HT-29 (cell line): Measurements from ENCODE around the gene PPP1R14B. TPM values are rescaled to one million over a fixed set of nuclear protein-coding genes. Genes with fewer than 3 reads are reported as not detected.
A peak's percentile ranks its signal among the peaks of the same experiment; 100 is the strongest.

Source experiments
- DNase-seq: peaks from one replicate; pipeline ENCODE4 v3.0.0-alpha.2; 2015; ENCODE audit warnings: low spot score
- small RNA-seq: library from RNA; depleted of rRNA; stranded (forward); fragments of <200 nt; gene quantifications from one replicate; pipeline ENCODE3, GENCODE V24; 2014
- total RNA-seq: library from RNA; depleted of rRNA; stranded (reverse); fragments of >200 nt; shearing (Covaris generic); gene quantifications from 2 replicates; pipeline ENCODE4 v1.2.3, GENCODE V29; 2014; rRNA removed

PPP1R14B gene
- total RNA-seq, 1 experiment from 2014 or later = 643 TPM

DNA sequence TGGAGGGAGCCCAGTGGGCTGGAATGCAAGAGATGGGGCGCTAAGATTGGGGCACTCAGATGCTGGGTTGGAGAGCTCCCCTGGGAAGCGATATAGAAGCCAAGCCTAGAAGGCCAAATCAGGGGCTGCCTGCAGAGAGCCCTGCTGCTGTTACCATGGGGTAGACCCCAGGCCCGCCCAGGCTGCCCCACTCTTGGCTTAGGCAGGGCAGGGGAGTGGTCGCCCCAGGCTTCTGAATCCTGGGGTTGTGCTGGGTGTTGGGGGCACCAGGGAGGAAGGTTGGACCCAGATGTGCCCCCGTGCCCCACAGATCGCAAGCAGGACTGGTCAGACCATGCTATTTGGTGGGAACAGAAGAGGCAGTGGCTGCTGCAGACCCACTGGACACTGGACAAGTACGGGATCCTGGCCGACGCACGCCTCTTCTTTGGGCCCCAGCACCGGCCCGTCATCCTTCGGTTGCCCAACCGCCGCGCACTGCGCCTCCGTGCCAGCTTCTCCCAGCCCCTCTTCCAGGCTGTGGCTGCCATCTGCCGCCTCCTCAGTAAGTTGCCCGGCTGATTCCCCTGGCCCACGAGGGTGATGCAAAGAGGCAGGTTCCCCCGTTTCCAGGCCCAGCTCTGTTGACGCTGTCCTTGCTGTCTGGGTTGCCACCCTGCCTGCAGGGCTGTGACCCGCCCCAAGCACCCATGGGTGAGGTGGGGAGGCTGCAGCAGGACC lies 36.3 kb downstream of the PPP1R14B start:
- DNase-seq = no peak

DNA sequence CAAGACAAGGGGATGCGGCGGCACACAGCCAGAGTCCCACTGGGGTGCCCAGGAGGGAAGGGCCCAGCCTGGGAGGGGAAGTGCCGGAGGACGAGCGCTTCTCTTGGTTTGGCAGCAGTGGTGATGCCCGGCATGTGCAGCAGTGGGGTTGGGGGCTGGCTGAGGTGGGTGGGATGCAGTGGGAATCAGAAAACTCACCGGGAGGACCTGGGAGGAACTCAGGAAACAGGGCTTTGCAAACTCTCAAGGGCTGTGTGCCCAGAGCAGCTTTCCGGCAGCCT lies 37.2 kb downstream of the PPP1R14B start:
- no peak for DNase-seq

DNA sequence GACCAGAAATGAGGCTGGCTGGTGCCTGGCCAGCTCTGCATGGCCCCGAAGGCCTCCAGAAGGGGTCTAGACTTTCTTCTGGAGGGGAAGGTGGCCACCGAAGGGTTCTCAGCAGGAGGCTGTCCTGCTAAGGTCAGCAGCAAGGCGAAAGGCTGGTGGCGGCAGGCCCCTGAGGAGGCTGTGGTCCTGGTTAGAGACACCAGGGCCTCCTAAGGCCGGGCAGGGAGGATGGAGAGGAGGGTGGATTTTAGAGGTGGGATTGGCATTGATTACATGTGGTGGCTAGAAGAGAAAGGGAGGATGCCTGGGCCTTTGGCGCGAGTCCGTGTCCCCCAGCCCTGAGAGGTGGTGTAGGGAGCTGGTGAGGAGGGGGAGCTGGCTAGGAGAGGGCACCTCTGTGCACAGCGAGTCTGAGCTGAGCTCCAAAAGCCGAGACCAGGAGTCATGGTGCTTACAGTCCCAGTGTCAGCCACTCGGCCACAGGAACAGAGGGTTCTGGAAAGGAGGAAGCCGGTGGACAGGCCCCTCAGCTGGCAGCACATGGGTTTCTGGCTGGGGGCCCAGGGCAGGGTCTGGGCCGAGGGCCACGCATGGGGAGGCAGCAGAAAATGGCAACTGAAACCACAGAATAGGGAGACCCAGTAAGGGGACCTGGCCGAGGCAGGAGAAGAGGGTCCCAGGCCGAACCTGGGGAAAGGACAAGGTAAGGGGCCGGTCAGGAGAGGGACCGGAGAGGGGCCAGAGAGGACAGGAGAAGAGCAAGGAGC lies 37.8 kb downstream of the PPP1R14B start:
- no peak for DNase-seq

DNA sequence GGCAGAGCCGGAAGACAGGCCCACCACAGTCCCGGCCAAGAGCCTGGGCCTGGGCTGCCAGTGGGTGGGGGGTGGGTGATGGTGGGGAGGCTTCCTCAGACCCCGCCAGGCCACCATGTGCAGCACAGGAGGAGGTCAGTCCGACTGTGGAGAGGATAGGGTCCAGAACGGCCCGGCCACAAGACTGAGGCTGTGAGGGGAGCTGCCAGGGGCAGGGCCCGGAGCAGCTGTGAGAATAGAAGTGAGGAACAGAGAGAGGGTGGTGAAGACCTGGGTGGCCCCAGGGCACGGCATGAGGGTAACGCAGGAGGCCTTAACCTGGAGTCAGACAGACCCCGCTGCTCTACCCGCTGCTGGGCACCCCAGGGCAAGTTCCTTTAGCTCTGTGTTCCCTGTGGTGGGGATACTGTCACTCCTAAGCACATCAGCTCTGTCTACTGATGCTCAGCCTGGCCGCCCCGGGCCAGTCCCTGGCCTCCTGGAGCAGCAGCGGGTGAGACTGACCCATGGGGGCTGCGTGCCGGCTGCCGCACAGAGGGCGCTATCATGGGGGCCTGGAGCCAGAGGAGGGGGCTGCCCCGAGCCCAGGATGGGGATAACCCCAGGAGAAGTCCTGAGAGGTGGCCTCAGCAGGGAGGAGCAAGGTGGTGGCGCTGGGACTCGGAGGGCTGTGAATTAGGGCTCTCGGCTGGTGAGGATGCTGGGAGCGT lies 38.5 kb downstream of the PPP1R14B start:
- DNase-seq = no peak

DNA sequence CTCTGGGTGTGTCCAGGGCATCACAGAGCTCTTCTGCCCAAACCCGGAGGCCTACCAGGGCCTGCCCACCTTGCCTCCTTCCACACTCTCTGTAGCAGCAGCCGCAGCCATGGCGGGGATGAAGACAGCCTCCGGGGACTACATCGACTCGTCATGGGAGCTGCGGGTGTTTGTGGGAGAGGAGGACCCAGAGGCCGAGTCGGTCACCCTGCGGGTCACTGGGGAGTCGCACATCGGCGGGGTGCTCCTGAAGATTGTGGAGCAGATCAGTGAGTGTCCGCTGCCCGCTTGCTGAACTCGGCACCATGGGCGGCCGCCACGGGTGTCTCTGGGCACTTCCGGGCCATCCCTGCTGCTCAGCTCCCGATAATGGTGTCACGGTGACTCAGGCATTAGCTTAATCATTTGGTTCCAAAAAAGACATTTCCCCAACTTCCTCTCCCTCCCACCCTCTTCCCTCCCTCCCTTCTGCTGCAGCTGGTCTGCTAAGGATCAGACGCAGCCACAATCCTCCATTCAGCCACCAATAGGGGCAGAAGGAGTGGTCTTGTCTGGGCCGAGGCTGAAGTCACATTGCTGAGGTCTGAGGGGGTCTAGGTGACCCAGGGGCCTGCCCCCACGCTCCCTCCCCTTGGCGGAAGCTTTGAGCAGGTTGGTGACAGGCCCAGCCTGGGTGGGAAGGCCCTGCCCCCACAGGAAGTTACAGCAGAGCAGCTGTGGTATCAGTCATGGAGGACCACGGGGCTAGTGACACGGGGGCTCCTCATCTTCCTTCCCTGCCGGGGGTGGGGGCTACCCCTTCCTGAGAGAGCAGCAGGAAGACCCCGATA lies 39.3 kb downstream of the PPP1R14B start:
- no peak for DNase-seq

DNA sequence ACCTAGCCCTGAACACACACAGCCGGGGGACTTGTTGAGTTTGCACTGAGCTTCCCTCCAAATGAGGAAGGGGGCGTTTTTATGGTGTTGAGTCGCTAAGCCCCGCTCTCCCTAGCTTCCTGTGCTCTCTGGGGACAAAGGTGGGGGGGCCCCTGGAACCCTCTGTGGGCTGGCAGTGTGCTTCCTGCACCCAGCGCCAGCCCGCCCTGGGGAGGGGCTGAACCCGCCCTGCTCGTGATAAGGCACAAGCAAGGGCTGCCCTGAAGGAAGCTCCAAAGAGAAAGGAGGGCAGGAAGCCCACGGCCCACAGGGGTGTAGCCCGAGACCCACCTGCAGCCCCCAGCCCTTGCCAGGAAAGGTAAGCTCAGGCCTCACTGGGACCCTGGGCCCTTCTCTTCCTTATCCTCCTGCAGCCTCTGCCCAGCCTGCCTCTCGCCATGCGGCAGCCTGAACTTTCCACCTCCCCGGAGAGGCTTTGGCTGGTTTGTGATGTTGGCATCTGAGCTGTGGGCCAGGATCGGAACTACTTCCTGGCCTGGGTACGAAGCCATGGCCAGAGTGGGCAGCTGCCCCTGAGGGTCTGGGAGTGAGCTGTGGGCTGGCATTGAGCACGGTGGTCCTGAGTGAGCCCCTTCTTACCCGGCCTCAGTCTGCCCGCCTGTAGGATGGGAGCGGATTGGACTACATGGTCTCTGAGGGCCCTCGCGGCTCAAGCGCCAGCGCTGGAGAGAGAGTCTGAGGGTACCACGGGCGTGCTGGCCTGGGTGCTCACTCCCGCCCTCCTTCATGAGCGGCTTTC lies 40.1 kb downstream of the PPP1R14B start, which contains the start of gene FERMT3:
TSS of gene FERMT3 (plus strand) at position 265 of the 799 bp plus-strand sequence. CDS start 644 bp downstream, outside the sequence.
- DNase-seq = peak; percentile 41

DNA sequence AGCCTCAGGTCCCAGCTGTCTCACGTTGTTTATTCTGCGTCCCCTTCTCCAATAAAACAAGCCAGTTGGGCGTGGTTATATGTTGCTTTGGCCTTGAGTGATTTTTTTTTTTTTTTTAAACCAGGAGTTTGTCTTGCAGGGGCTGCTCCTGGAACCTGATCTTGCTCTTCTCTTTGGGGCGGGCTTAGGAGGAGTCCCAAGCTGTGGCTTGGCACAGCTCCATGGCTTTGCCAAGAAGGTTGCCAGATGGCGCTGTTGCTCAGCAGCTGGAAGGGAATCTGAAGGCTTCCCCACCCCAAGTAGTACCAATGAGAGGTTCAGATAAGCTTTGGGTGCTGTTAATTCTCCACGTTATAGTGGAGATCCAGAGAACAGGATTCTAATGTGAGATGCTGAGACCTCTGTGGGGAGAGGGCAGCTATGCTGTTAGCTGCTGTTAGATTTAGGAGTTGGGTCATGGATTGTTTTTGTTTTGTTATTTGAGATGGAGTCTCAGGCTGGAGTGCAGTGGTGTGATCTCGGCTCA lies 42.2 kb downstream of the PPP1R14B start:
- peak; percentile 99 for DNase-seq

DNA sequence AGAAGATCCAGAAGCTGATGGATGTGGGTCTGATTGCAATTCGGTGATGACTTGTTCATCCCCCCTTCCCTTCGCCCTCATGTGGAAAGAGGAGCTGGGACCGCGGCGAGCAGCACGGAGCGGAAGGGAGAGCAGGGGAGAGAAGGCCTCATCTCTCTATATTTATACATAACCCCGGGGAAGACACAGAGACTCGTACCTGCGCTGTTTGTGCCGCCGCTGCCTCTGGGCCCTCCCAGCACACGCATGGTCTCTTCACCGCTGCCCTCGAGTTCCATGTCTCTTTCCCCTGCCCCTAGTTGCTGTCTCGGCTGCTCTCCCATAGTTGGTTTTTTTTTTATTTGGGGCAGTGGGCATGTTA lies 42.7 kb downstream of the PPP1R14B start:
- DNase-seq = no peak

DNA sequence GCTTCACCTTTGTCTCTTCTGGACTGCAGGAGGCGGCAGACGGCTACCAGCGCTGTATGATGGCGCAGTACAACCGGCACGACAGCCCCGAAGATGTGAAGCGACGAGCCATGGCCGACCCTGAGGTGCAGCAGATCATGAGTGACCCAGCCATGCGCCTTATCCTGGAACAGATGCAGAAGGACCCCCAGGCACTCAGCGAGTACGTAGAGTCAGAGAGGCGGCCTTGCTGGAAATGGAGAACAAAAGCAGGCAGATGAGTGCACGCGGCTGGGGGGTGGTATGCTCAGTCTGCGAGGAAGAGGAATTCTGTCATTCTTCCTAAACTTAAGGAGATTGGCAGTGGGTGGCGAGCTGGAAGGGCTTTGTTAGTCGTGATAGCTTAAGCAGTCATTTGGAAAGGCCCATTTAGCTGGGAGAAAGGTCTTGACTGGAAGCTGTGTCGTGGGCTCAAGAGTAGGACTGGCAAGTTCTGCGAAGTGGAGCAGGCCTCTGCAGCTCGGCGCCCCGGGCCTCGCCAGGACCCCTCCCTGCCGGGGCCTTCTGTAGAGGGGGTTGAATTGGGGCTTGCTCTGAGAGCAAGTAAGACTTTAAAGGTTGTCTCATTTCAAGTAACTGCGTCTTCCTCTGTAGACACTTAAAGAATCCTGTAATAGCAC lies 43.2 kb downstream of the PPP1R14B start:
- no peak for DNase-seq

DNA sequence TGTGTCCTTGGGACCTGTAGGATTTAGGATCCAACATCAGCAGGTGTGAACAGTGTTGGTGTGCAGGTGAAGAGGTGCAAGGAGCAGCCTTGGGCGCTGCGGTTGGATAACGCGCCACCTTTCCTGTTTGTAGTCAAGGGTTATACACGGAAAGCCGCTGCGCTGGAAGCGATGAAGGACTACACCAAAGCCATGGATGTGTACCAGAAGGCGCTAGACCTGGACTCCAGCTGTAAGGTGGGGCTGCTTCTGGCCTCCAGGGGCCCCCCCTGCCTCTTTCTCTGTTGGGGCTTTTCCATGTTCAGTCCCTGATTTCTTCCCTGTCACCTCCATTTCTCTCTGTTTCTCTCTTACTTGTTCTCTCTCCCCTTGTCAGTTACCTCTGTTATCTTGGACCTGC lies 43.8 kb downstream of the PPP1R14B start:
- no peak for DNase-seq

DNA sequence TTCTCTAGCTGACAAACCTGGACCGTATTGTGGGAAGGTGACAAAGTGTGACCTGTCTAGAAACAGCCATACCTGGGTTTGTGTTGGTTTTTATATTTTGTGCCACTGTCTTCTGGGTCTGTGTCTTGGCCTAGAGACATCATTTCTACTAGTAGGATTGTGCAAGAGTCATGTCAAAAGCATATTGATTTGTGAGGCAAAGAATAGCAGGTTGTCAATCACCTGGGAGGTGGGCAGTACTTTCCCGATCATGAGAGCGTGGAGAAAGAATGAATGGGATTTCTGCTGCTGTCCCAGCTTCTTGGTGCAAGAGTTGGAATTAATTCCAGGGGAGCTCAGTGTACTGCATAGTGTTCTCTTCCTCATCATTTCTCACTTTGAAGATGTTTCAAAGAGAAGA lies 45.2 kb downstream of the PPP1R14B start:
- DNase-seq = no peak

DNA sequence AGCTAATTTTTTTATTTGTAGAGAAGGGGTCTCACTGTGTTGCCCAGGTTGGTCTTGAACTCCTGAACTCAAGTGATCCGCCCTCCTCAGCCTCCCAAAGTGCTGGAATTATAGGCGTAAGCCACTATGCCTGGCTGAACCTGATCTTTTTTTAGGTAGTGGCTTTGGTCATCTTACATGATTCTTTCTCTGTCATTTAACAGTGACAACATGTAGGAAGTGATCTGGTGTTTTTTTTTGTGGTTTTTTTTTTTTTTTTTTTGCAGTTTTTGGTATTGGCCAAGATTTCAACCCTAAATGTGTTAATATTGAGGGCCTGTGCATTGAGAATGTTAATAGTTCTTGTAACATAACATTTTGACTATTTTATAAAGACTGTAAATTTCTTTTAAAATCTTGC lies 48.2 kb downstream of the PPP1R14B start:
- DNase-seq = no peak

DNA sequence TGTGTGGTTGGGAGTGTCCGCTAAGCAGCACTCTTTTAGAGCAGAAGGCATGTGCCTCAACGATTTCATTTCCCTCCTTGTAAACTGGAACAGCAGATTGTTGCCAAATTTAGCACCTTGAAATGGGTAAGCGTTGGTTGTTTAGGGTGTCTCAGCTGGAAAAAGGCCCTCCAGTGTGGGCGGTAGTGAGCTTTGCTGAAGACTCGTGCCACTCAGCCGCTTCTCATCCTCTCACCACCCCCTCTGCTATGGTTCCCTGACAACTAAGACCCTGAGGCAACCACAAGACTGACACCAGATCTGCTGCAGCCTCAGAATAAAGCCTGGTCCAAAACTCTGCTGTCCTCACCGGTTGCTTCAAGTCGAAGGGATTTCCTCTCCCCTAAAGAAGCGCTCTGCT lies 50.1 kb downstream of the PPP1R14B start:
- no peak for DNase-seq

Small RNAs within 50 kb of the gene (small RNA-seq; reads per million reads assigned to genes)
- gene RF00019 = not detected

Other genes with a start within 250 kb of the PPP1R14B start
- 0.15 TPM in 1 of 2 replicates, not detected in the other for gene FLRT1, start 211.0 kb downstream of the PPP1R14B start, total RNA-seq
- gene MACROD1, start 80.8 kb downstream of the PPP1R14B start, total RNA-seq = 184 and 226 TPM in 2 replicates
- 342 and 388 TPM in 2 replicates for gene STIP1, start 60.8 kb downstream of the PPP1R14B start, total RNA-seq
- 5.3 and 5.9 TPM in 2 replicates for gene FERMT3, start 40.2 kb downstream of the PPP1R14B start, total RNA-seq
- gene TRPT1, start 20.8 kb downstream of the PPP1R14B start, total RNA-seq = 112 and 126 TPM in 2 replicates
- 224 and 226 TPM in 2 replicates for gene NUDT22, start 20.7 kb downstream of the PPP1R14B start, total RNA-seq
- gene DNAJC4, start 16.4 kb downstream of the PPP1R14B start, total RNA-seq = 19.5 and 23.5 TPM in 2 replicates
- gene VEGFB, start 12.4 kb downstream of the PPP1R14B start, total RNA-seq = 49.2 and 53.7 TPM in 2 replicates
- 241 and 259 TPM in 2 replicates for gene FKBP2, start 5.8 kb downstream of the PPP1R14B start, total RNA-seq
- gene PLCB3, start 4.6 kb upstream of the PPP1R14B start, total RNA-seq = 130 and 137 TPM in 2 replicates
- 159 and 160 TPM in 2 replicates for gene BAD, start 37.7 kb upstream of the PPP1R14B start, total RNA-seq
- 23.9 and 36.5 TPM in 2 replicates for gene GPR137, start 38.9 kb upstream of the PPP1R14B start, total RNA-seq
- gene KCNK4, start 44.4 kb upstream of the PPP1R14B start, total RNA-seq = not detected in 2 replicates
- 1.4 and 2.3 TPM in 2 replicates for gene CATSPERZ, start 53.4 kb upstream of the PPP1R14B start, total RNA-seq
- gene ESRRA, start 58.6 kb upstream of the PPP1R14B start, total RNA-seq = 180 TPM in 2 replicates
- gene TRMT112, start 70.6 kb upstream of the PPP1R14B start, total RNA-seq = 503 and 525 TPM in 2 replicates
- gene PRDX5, start 71.2 kb upstream of the PPP1R14B start, total RNA-seq = 254 and 276 TPM in 2 replicates
- gene CCDC88B, start 93.3 kb upstream of the PPP1R14B start, total RNA-seq = 11.4 and 12.8 TPM in 2 replicates
- 149 and 158 TPM in 2 replicates for gene RPS6KA4, start 112.2 kb upstream of the PPP1R14B start, total RNA-seq